Parathyroid adenoma (tissue), 2 donors: ENCODE results near the gene WWC1.

Source experiments
- H2AFZ ChIP-seq: fragments of 300-600 bp; sonication (generic); one replicate; pipeline ENCODE4 v1.7.0; 2017; ENCODE audit warnings: antibody characterized with exemption, mild to moderate bottlenecking
- H3K27ac ChIP-seq: fragments of 300-600 bp; sonication (generic); one replicate; pipeline ENCODE4 v1.7.0; 2017
- H3K27me3 ChIP-seq: fragments of 300-600 bp; sonication (generic); one replicate; pipeline ENCODE4 v1.7.0; 2017; ENCODE audit warnings: low read length; ENCODE audit not compliant: control insufficient read depth, insufficient read depth
- H3K36me3 ChIP-seq: fragments of 300-600 bp; sonication (generic); one replicate; pipeline ENCODE4 v1.7.0; 2017; ENCODE audit warnings: low read length; ENCODE audit not compliant: control insufficient read depth, insufficient read depth
- H3K4me1 ChIP-seq: fragments of 300-600 bp; sonication (generic); one replicate; pipeline ENCODE4 v1.7.0; 2017; ENCODE audit warnings: control low read depth
- H3K4me2 ChIP-seq: fragments of 300-600 bp; sonication (generic); one replicate; pipeline ENCODE4 v1.7.0; 2017; ENCODE audit warnings: low read length
- H3K4me3 ChIP-seq: fragments of 300-600 bp; sonication (generic); one replicate; pipeline ENCODE4 v1.7.0; 2017; ENCODE audit warnings: low read depth, low read length
- H3K79me2 ChIP-seq: fragments of 300-600 bp; sonication (generic); one replicate; pipeline ENCODE4 v1.7.0; 2017; ENCODE audit warnings: control low read depth
- H3K9ac ChIP-seq: fragments of 300-600 bp; sonication (generic); one replicate; pipeline ENCODE4 v1.7.0; 2017; ENCODE audit warnings: mild to moderate bottlenecking
- H3K9me3 ChIP-seq: fragments of 300-600 bp; sonication (generic); one replicate; pipeline ENCODE4 v1.7.0; 2017; ENCODE audit warnings: low read length; ENCODE audit not compliant: control insufficient read depth
- CTCF ChIP-seq: fragments of 300-600 bp; sonication (generic); IDR thresholded peaks from one replicate; pipeline ENCODE4 v1.7.0; 2017; ENCODE audit warnings: antibody characterized with exemption, mild to moderate bottlenecking
- donor health status: primary hyperparathyroidism.

Gene WWC1

DNA sequence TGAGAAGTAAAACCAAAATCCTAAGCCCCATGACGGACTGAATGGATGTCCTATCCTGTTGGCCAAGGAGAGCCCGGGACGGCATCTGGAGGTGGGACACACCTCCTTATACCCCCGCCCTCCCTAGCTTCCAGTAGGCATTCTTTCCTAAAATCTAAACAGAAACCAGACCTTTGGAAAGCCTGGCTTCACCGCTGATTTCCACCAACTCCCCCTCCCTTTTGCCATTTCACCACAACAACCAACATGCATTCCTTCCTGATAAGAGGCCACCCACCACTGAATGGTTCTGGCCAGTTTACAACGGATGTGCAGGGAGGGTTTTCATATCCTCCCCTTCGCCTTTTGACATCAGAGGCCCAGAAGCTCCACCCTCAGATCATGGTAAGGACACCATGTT is 185.6 kb downstream of the WWC1 start:
- no peak overlapping the region for H3K9ac ChIP-seq
- H3K27ac ChIP-seq, result no peak overlapping the region
- no peaks in the 10 kb centered on the region for H3K9me3 ChIP-seq
- no peak overlapping the region for H2AFZ ChIP-seq
- no peaks in the 10 kb centered on the region for H3K4me1 ChIP-seq
- H3K4me2 ChIP-seq, result no peak overlapping the region
- H3K4me3 ChIP-seq, result no peak overlapping the region
- no peak for TF ChIP-seq CTCF
- no peaks in the 10 kb centered on the region for H3K79me2 ChIP-seq
- H3K27me3 ChIP-seq, result no peaks in the 10 kb centered on the region
- no peaks in the 10 kb centered on the region for H3K36me3 ChIP-seq

DNA sequence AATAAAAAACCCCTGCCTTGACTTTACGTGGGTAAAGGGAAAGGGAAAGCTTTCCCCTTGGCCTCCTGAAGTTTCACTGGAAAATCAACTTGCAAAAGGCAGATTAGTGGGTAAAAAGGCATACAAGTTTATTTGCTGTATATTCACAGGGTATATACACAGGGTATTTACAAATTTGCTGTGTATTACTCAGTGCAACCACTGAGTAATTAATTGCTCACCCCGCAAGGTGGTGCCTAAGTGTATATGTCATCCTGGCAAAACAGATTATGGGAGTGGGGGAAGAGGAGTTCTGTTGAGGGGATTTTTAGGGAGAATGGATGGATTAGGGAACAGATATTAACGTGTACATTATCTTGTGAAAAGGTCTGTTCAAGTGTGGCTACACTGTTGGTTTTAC is 187.7 kb downstream of the WWC1 start:
- Histone ChIP-seq H3K4me1 (no peaks in the 10 kb centered on the region), H3K9ac (no peak overlapping the region), H2AFZ (no peak overlapping the region), H3K79me2 (no peaks in the 10 kb centered on the region), H3K4me3 (no peak overlapping the region), H3K27ac (no peak overlapping the region), H3K36me3 (no peaks in the 10 kb centered on the region), H3K9me3 (no peaks in the 10 kb centered on the region), H3K4me2 (no peak overlapping the region), H3K27me3 (no peaks in the 10 kb centered on the region)
- no peak for TF ChIP-seq CTCF

DNA sequence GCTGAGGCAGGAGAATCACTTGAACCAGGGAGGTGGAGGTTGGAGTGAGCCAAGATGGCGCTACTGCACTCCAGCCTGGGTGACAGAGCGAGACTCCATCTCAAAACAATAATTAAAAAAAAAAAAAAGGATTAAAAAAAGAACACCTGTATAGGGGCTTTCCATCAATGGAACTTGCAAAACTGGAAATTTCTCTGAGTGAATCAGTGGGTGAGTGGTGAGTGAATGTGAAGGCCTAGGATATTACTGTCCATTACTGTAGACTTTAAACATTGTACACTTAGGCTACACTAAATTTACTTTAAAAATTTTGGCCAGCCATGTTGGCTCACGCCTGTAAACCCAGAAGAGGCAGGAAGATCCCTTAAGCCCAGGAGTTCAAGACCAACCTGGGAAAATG is 189.2 kb downstream of the WWC1 start:
- Histone ChIP-seq H3K27me3 (no peaks in the 10 kb centered on the region), H3K79me2 (no peaks in the 10 kb centered on the region), H3K4me2 (no peak overlapping the region), H3K36me3 (no peaks in the 10 kb centered on the region), H3K9ac (no peak overlapping the region), H2AFZ (no peak overlapping the region), H3K4me3 (no peak overlapping the region), H3K4me1 (no peaks in the 10 kb centered on the region), H3K9me3 (no peaks in the 10 kb centered on the region), H3K27ac (no peak overlapping the region)
- no peak for TF ChIP-seq CTCF

- H3K27ac ChIP-seq, result no peak overlapping the region
- H3K4me1 ChIP-seq, result no peaks in the 10 kb centered on the region
- no peaks in the 10 kb centered on the region for H3K36me3 ChIP-seq
- H2AFZ ChIP-seq, result no peak overlapping the region
- TF ChIP-seq CTCF, result no peak
- no peaks in the 10 kb centered on the region for H3K27me3 ChIP-seq
- no peaks in the 10 kb centered on the region for H3K9me3 ChIP-seq
- H3K4me2 ChIP-seq, result no peak overlapping the region
- H3K79me2 ChIP-seq, result no peaks in the 10 kb centered on the region
- no peak overlapping the region for H3K4me3 ChIP-seq
- no peak overlapping the region for H3K9ac ChIP-seq
Measured at GRCh38 chr5:168481330-168481788, 189.9 kb downstream of the WWC1 start.

DNA sequence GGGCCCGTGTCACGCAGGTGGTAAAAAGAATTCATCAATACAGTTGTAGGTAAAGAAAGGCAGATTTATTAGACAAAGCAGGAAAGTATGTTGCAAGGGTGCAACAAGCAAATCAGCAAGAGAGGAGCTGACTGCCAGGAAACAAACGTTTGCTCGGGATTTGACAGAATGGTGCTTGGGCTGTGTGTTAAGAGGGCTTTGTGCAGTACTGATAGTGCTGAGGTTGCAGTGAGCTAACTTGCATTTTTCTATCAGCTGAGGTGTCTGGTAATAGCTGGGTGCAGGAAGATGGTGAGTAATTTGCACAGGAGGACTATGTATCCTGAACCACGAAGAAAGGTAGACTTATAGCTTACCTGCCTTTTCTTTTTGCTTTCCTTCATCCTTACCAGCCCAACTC is 190.9 kb downstream of the WWC1 start:
- no peak overlapping the region for H3K27ac ChIP-seq
- no peaks in the 10 kb centered on the region for H3K27me3 ChIP-seq
- TF ChIP-seq CTCF, result no peak
- H3K9me3 ChIP-seq, result no peaks in the 10 kb centered on the region
- H3K4me2 ChIP-seq, result no peak overlapping the region
- no peak overlapping the region for H2AFZ ChIP-seq
- H3K4me1 ChIP-seq, result no peaks in the 10 kb centered on the region
- no peak overlapping the region for H3K4me3 ChIP-seq
- H3K36me3 ChIP-seq, result no peaks in the 10 kb centered on the region
- H3K9ac ChIP-seq, result no peak overlapping the region
- no peaks in the 10 kb centered on the region for H3K79me2 ChIP-seq
